NCI-H526 (cell line): Measurements from ENCODE around the gene FOXP1.

Source experiments
- DNase-seq, 2 experiments: peaks; one replicate each; lab custom pipeline; 2025; lab: John Stamatoyannopoulos, UW

FOXP1 gene

GRCh38 chr3:71148455-71149060 is 435.0 kb downstream of the FOXP1 start:
- DNase-seq: no peak

DNA sequence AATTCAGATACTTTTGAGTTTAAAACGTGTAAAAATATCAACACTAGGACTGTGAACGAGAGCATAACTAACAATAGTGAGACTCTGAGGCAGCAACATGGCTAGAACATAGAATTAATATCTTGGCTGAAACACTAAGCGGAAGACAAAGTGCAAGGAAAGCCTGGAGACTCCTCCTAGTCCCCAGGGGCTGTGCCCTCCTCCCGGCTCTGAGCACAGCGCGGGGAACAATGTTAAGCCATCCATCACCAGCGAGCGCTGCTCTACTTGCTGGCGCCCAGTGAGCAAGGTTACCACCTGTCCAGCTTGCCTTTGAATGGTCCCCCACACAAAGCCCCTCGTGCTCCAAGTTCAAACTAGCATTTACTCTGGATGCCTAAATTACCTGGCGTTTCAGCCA is 436.9 kb downstream of the FOXP1 start:
- no peak for DNase-seq

DNA sequence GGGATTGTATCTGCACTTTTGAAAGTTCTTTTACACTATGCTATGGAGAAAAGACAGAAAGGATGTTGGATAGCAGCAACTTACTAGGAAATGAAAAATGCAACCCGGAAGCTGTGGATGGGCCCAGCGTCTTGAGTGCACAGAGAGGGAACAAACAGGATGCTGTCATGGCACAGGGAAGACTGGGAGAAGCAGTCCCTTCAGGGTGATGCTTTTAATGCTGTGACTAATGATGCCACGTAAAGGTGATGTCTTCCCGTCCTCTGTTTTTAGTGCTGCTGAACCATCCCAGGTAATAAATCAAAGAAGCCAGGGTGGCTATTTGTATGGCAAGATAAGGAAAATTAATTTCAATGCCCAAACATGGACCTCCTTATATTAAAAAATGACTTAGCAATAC is 437.6 kb downstream of the FOXP1 start:
- DNase-seq: no peak

DNA sequence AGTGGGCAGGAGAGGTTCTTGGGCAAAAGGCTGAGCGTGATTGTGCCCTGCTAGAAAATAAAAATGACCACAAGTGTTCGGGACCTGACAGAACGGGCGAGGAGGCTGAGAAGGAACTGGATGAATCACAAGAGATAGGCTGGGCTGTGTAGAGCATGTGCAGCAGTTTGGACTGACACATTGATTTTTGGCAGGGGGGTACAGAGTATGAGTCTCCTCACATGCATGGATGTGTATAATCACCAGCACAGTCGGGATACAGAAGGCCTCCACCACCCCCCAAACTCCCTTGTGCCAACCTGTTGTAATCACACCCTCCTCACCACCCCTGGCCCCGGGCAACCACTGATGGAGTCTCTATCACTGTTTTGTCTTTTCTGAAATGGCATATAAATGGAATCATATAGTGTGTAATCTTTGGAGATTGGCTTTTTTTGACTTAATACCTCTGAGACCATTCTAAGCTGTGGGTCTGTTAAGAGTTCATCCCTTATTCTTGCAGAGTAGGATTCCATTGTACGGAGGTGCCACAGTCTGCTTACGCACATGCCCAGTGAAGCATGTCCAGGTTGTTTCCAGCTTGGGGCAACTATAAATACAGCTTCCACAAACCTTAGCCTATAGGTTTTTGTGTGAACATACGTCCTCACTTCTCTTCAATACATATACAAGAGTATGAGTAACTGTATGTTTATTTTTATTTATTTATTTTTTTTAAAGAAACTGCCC is 438.8 kb downstream of the FOXP1 start:
- DNase-seq: no peak

- DNase-seq: no peak
These were observed 440.0 kb downstream of the FOXP1 start for GRCh38 chr3:71143493-71143892.

DNA sequence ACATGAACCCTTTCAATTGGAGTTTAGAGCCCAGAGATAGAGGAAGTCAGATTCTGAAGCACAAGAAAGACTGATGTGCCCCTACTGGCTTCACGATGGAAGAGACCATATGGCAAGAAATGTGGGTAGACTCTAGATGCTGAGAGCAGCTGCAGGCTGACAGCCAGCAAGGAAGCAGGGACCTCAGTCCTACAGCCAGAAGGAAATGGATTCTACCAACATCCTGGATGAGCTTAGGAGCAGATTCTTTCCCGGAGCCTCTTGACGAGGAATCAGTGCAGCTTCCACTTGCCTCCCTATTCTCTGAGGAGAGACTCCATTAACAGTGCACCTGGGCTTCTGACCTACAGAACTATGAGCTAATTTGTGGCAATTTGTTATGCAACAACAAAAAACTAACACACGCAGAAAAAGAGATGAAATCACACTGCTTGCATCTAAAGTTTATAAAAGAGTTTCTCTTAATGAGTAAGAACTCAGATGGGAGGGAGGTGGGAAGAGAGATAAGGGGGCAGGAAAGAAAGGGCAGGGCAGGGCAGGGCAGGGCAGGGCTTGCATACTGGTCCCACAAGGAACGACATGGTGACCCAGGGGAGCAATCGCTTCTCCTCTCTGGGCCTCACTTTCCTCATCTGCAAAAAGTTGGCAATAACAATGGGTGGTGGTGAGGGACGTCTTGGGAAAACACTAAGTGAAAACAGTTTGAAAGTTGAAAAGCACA is 440.9 kb downstream of the FOXP1 start:
- DNase-seq: no peak

GRCh38 chr3:71140477-71140876 is 443.1 kb downstream of the FOXP1 start:
- no peak for DNase-seq

DNA sequence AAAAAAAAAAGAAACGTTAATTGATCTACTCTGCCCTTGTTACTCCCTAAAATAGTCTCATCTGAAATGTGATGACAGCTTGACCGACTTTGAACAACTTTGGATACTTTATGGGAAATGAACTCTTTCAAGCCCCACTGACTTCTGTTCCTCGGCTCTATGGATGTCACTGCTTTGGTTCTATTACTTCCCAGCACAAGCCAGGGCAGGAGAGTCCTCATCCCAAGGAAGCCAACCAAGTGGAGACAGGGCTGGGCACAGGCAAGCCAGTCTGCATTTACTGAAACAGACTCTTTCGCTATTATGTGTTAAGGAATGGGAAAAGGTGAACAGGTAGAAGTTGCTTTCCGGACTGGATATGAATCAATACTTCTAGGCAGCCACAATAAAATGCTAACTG is 444.0 kb downstream of the FOXP1 start:
- DNase-seq: no peak

GRCh38 chr3:71138410-71138809 is 445.1 kb downstream of the FOXP1 start:
- DNase-seq: no peak

GRCh38 chr3:71136276-71136675 is 447.3 kb downstream of the FOXP1 start:
- DNase-seq: peak; percentile 14 to 16

DNA sequence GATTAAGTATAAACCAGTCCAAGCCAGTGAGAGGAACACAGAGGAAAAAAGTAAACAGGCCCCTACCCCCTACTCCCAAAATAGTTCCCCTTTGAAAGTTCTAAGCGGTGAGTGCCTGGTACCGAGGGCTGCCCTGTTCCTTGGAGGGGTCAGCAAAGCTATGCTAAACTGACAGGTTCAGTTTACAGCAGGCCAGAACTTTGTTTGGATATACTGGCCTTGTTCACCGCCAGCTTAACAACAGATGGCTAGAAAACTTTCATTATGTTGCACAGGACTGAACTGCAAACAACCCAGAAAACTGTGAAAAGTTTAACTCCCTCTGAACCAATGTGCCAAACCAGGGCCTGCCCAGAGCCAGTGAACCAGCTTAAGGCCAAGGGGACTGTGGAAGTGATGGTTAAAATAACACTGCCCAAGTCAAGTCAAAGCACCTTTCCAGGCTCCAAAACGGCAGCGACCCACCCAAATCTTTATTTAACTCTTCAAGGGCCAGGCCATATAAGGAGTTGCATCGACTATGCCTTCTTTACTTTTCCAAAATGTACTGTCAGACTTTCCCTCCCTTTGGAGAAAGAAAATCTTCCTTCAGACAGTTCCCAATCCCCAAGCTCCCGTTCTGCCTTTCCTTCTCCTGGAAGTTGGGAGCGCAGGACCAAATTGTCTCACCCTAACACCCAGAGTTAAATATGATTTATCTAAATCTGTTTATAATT is 448.0 kb downstream of the FOXP1 start:
- no peak for DNase-seq

DNA sequence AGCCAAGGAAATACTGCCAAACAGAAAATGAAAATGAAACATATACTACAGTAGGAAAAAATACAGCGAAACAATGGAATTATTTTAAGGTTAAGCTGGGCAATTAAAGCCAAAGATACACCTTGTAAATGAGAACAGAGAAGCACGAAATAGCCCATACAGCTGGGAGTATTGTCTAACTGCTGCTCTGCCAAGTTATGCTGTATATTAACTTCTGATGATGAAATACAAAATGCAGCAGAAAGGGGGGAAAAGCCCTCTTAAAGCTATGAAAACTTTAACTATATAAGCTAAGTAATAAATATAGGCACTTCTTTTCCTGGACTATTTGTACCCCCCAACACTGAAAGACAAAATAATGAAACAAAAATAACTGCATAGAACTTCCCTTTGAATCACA is 449.0 kb downstream of the FOXP1 start:
- DNase-seq: no peak

DNA sequence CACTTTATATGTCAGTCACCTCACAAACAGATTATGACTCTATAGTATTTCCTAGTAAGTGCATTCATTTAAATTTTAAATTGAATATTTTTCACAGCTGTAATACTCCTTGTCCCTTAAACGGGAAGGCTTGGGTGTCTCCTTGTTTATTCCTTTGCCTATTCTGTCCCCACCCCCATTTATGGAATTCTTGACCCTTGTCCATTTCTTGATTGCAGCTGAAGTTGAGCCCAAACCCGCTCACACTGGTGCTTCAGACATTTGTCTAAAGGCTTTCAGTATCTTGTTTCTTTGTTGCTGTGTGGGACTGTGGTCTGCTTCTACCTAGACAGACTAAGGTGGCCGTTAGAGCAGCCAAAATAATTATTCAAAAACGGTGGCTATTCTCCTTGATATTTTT is 449.7 kb downstream of the FOXP1 start:
- DNase-seq: no peak

- peak; percentile 59 to 60 for DNase-seq
These were observed 450.4 kb downstream of the FOXP1 start for GRCh38 chr3:71132995-71133730.

DNA sequence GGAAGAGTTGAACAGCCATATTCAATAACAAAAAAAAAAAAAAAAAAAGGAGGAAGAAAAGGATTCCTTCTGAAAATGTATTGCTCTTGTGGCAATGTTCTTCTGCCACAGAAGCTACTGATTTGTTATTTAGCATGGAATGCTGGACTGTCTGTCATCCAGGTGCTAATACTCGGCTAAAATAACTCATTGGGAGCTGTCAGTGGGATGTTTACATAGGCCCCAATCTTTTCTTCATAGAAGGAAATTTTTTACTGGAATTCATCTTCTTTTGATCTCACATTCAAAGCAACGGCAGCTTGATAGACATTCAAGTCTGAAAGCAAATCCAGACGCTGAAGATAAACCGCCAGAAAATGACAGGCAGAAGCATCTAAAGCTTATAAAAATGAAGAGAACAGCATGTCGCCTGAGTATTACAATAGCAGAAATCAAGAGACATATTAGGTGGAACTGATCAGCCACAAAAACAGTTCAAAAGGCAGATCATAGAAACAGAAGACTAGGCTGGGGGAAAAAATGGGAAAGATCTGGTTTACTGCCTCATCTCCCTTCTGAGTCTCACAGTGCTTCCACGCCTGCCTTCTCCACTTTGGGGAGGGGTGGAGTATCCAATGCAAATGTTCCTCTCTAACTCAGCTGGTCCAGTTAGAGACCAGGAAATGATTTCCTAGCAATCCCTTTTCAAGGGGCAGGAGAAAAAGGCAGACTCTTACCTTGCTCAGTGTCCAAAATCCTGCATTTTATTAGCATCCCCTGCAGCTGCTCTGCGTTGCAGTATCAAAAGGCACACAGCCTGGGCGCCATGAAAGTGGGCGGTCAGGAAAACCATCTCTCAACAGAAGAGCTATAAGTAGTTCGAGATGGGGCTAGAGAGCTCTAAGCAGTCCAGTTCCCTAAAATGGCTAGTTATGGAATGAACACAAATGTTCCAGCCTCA is 451.9 kb downstream of the FOXP1 start:
- DNase-seq: peak; percentile 67 to 77

DNA sequence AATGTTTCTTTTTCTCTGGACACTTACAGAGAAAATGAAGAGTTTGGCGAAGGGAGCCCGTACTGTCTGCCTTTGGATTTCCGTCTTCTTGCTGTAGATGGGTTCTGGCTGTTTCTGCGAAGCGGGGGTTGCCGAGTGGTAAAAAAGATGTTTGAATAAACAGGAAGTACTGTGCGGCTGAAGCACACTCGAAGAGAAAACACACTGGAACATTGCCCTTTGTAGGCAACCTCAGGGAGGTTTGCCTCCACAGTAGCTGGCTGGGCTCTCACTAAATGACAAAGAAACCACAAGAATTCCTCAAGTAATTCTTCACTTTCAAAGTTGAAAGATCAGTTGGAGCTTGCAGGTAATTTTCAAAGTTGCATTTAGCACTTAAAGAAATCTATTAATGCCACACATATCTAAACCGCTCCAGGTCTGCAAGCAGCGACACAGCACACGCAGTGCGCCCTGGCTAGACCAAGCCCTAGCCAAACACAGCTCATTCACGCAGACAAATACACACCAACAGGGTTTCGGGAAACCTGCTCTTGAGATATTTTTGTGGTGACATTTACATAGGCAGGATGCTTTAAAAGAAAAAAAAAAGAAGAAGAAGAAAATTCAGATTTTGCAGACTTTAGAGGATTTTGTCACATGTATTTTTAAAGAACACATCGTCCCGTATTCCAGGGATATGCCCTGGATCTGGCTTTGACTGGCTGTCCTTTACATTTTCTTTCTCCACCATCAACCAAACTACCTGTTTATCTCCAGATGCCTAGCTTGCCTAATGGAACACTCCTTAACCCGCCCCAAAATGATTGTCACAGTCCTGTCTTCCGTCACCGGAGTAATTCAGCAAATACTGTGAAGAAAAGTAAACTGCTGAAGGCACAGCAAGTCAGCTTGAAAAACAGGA is 452.8 kb downstream of the FOXP1 start:
- DNase-seq: peak; percentile 49 to 68

- DNase-seq: peak; percentile 49 to 50
These were observed 453.7 kb downstream of the FOXP1 start for GRCh38 chr3:71129611-71130431.

- no peak for DNase-seq
These were observed 454.6 kb downstream of the FOXP1 start for GRCh38 chr3:71128961-71129360.

GRCh38 chr3:71127844-71128243 is 455.7 kb downstream of the FOXP1 start:
- DNase-seq: no peak
